ENCODE data around the gene STAT3. TPM values are rescaled to one million over a fixed set of nuclear protein-coding genes. Genes with fewer than 3 reads are reported as not detected.

The STAT3 gene
- total RNA-seq, 1 experiment from 2014 or later: 60.5 TPM

DNA sequence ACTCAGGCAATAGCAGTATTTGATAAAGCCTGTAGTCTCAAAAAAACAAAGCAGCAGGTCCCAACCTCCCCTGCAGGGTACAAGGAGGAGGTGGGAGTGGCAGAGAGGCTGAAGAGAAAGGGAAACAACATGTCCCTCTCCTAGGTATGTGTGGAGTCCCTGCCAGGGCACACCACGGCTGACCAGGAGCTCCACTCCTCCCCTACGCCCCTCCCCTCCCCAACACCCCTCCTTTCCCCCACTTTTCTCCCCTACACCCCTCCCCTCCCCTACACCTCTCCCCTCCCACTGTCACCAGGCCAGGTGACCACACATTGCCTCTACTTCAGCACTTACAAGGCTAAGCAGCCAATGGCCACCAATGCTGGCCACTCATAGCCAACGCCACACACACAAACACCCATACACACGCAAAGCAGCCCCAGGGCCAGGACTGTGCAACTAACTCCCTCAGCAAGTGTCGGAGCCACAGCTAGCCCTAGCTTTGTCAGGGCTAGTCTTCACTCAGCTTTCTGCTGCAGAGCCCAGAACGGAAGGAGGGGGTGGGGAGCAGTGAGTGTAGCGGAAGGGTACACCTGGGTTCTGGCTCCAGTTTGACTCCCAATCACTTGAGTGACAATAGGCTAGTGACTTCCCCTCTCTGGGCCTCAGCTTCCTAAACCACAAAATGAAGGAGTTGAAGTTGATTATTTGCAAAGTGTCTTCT, 26.6 kb upstream of the STAT3 start:
- Histone ChIP-seq H3K27me3 (replicated peaks; ENCODE audit: insufficient read depth, low read depth, low read length, poor library complexity) (no peaks in the 10 kb centered on the region), H3K9me3 (ENCODE audit: low read depth, low read length, poor library complexity, severe bottlenecking) (no peaks in the 10 kb centered on the region), H3K36me3 (ENCODE audit: insufficient read depth, low read length, poor library complexity, severe bottlenecking) (no peaks in the 10 kb centered on the region), H3K4me3 (ENCODE audit: low read depth, low read length, poor library complexity, severe bottlenecking) (no peak overlapping the region), H3K27ac (ENCODE audit: low read depth, low read length, poor library complexity, severe bottlenecking) (no peak overlapping the region), H3K4me1 (ENCODE audit: insufficient read depth, low read length, poor library complexity, severe bottlenecking) (no peaks in the 10 kb centered on the region)
- TF ChIP-seq, protein P1, sequence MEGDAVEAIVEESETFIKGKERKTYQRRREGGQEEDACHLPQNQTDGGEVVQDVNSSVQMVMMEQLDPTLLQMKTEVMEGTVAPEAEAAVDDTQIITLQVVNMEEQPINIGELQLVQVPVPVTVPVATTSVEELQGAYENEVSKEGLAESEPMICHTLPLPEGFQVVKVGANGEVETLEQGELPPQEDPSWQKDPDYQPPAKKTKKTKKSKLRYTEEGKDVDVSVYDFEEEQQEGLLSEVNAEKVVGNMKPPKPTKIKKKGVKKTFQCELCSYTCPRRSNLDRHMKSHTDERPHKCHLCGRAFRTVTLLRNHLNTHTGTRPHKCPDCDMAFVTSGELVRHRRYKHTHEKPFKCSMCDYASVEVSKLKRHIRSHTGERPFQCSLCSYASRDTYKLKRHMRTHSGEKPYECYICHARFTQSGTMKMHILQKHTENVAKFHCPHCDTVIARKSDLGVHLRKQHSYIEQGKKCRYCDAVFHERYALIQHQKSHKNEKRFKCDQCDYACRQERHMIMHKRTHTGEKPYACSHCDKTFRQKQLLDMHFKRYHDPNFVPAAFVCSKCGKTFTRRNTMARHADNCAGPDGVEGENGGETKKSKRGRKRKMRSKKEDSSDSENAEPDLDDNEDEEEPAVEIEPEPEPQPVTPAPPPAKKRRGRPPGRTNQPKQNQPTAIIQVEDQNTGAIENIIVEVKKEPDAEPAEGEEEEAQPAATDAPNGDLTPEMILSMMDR (conservative IDR thresholded peaks at IDR 0.05; ENCODE audit: low read depth, low read length): no peak
- no peak for TF ChIP-seq EZH2 (IDR thresholded peaks at IDR 0.05; ENCODE audit: borderline replicate concordance, low read depth, low read length, poor library complexity, severe bottlenecking)
- intact Hi-C loops (cut with micrococcal nuclease; ENCODE audit: unreplicated experiment): no loop called here
- POLR2A ChIA-PET (ENCODE audit: low non-redundant PET): interaction anchor here (0.6 kb wide), 1 partner anchor 572 kb away, joined by 3 read pairs; no protein-coding TSS in a partner anchor
- BruUV-seq (replicated peaks): no TSS peak
- no peak for DNase-seq (ENCODE audit: low spot score)
- CTCF ChIA-PET: interaction anchor here (0.7 kb wide), 1 partner anchor 1137 kb away, joined by 8 read pairs; no protein-coding TSS in a partner anchor

DNA sequence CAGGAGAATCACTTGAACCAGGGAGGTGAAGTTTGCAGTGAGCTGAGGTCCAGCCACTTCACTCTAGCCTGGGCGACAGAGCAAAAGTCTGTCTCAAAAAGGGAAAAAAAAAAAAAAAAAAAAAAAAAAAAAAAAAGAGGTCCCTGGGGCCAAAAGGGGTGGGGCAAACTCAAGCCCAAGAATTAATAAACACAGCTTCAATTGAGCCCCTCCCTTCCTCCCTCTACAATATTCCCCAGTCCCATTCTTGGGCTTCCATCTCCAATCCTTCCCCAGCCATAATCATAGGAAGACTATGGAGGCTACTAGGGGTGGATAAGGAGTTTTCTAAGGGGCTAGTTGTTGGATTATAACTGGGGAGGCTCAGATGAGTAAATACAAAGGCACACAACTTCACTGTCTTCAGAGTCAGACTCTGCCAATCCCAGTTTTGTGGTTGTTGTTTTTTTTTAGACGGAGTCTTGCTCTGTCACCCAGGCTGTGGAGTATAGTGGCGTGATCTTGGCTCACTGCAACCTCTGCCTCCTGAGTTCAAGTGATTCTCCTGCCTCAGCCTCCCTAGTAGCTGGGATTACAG, 25.3 kb upstream of the STAT3 start:
- Histone ChIP-seq H3K27ac (ENCODE audit: low read depth, low read length, poor library complexity, severe bottlenecking) (no peak overlapping the region), H3K36me3 (ENCODE audit: insufficient read depth, low read length, poor library complexity, severe bottlenecking) (no peaks in the 10 kb centered on the region), H3K4me1 (ENCODE audit: insufficient read depth, low read length, poor library complexity, severe bottlenecking) (no peaks in the 10 kb centered on the region), H3K4me3 (ENCODE audit: low read depth, low read length, poor library complexity, severe bottlenecking) (no peak overlapping the region), H3K9me3 (ENCODE audit: low read depth, low read length, poor library complexity, severe bottlenecking) (no peaks in the 10 kb centered on the region), H3K27me3 (replicated peaks; ENCODE audit: insufficient read depth, low read depth, low read length, poor library complexity) (no peaks in the 10 kb centered on the region)
- no peak for TF ChIP-seq EZH2 (IDR thresholded peaks at IDR 0.05; ENCODE audit: borderline replicate concordance, low read depth, low read length, poor library complexity, severe bottlenecking)
- TF ChIP-seq, protein P1 (conservative IDR thresholded peaks at IDR 0.05; ENCODE audit: low read depth, low read length): no peak
- no peak for DNase-seq (ENCODE audit: low spot score)
- ChIA-PET POLR2A (ENCODE audit: low non-redundant PET) (no interaction called here), CTCF (no interaction called here)
- no TSS peak for BruUV-seq (replicated peaks)
- intact Hi-C loops (cut with micrococcal nuclease; ENCODE audit: unreplicated experiment): no loop called here

DNA sequence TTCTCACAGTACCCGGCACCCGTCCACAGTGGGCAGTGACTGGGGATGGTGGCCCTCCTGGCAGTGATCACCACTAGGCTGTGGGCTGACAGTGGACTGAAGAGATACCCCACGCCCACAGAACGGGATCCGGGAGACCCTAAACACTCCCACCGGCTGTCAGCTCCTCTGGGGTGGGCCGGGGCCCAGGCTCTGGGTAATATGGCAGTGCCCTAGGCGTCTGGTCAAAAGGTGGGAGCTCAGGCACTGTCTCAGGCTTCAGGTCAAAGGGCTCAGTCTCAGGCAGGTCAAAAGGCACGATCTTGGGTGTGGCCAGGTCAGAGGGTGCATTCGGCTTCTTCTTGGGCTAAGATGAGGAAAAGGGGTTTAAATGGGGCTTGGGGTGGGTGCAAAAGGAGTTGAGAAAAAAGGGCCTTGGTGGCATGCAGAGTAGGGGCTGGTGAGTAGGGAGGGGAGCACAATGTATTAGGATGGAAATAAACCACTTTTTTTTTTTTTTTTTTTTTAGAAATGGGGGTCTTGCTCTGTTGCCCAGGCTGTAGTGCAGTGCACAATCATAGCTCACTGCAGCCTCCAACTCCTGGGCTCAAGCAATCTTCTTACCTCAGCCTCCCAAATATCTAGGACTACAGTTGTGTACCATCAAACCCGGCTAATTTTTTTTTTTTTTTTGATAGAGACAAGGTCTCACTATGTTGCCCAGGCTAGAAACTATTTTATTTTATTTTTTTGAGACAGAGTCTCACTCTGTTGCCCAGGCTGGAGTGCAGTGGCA, 23.9 kb upstream of the STAT3 start:
- BruUV-seq (replicated peaks): no TSS peak
- Histone ChIP-seq H3K36me3 (ENCODE audit: insufficient read depth, low read length, poor library complexity, severe bottlenecking) (no peaks in the 10 kb centered on the region), H3K27me3 (replicated peaks; ENCODE audit: insufficient read depth, low read depth, low read length, poor library complexity) (no peaks in the 10 kb centered on the region), H3K27ac (ENCODE audit: low read depth, low read length, poor library complexity, severe bottlenecking) (no peak overlapping the region), H3K4me3 (ENCODE audit: low read depth, low read length, poor library complexity, severe bottlenecking) (no peak overlapping the region), H3K9me3 (ENCODE audit: low read depth, low read length, poor library complexity, severe bottlenecking) (no peaks in the 10 kb centered on the region), H3K4me1 (ENCODE audit: insufficient read depth, low read length, poor library complexity, severe bottlenecking) (peaks cover 13% of the 10 kb centered on the region)
- CTCF ChIA-PET: no interaction called here
- DNase-seq (ENCODE audit: low spot score): no peak
- TF ChIP-seq, protein P1 (conservative IDR thresholded peaks at IDR 0.05; ENCODE audit: low read depth, low read length): no peak
- no peak for TF ChIP-seq EZH2 (IDR thresholded peaks at IDR 0.05; ENCODE audit: borderline replicate concordance, low read depth, low read length, poor library complexity, severe bottlenecking)
- POLR2A ChIA-PET (ENCODE audit: low non-redundant PET): no interaction called here
- intact Hi-C loops (cut with micrococcal nuclease; ENCODE audit: unreplicated experiment): no loop called here

Data from A673 (cell line).